Measurements from ENCODE around the gene RGS1. TPM values are rescaled to one million over a fixed set of nuclear protein-coding genes. Genes with fewer than 3 reads are reported as not detected.

Gene RGS1
- total RNA-seq, 2 donors from 2014 or later = not detected

GRCh38 chr1:192592981-192593708 is 17.6 kb downstream of the RGS1 start:
- no peak for TF ChIP-seq CTCF (conservative IDR thresholded peaks at IDR 0.05)
- WGBS, 2 experiments (ENCODE audit: insufficient coverage in 1 of 2, insufficient read length in 1 of 2) = 98% methylated on average over 2 of the region's 2 CpGs; no CpG with 5 or more reads in 1 of the 2 experiments
- H3K4me3 ChIP-seq (ENCODE audit: low read length) = no peak overlapping the region
- H3K27me3 ChIP-seq (ENCODE audit: control insufficient read depth, insufficient read depth, low read length, poor library complexity, severe bottlenecking) = no peaks in the 10 kb centered on the region
- no peaks in the 10 kb centered on the region for H3K9me3 ChIP-seq (ENCODE audit: control insufficient read depth, low read length)
- DNase-seq = no peak
- Mint-ChIP-seq H3K4me3 (no peak overlapping the region), H3K4me1 (no peaks in the 10 kb centered on the region), H3K27me3 (ENCODE audit: insufficient read depth) (no peaks in the 10 kb centered on the region), H3K36me3 (ENCODE audit: low read depth) (no peaks in the 10 kb centered on the region), H3K9me3 (no peaks in the 10 kb centered on the region), H3K27ac (no peak overlapping the region)
- no peaks in the 10 kb centered on the region for H3K36me3 ChIP-seq (ENCODE audit: control insufficient read depth, insufficient read depth, low read length)
- no peak overlapping the region for H3K27ac ChIP-seq (ENCODE audit: low read depth, low read length)
- peaks cover 4% of the 10 kb centered on the region for H3K4me1 ChIP-seq (ENCODE audit: control insufficient read depth, insufficient read depth, low read length)
- H3K9ac ChIP-seq (ENCODE audit: extremely low read depth, low read length, poor library complexity, severe bottlenecking) = no peak overlapping the region

GRCh38 chr1:192595299-192595698 is 19.7 kb downstream of the RGS1 start:
- Histone ChIP-seq H3K27ac (ENCODE audit: low read depth, low read length) (no peak overlapping the region), H3K9ac (ENCODE audit: extremely low read depth, low read length, poor library complexity, severe bottlenecking) (no peak overlapping the region), H3K4me3 (ENCODE audit: low read length) (no peak overlapping the region), H3K36me3 (ENCODE audit: control insufficient read depth, insufficient read depth, low read length) (no peaks in the 10 kb centered on the region), H3K27me3 (ENCODE audit: control insufficient read depth, insufficient read depth, low read length, poor library complexity, severe bottlenecking) (no peaks in the 10 kb centered on the region), H3K4me1 (ENCODE audit: control insufficient read depth, insufficient read depth, low read length) (peaks cover 4% of the 10 kb centered on the region), H3K9me3 (ENCODE audit: control insufficient read depth, low read length) (no peaks in the 10 kb centered on the region)
- Mint-ChIP-seq H3K4me1 (no peaks in the 10 kb centered on the region), H3K4me3 (no peak overlapping the region), H3K27me3 (ENCODE audit: insufficient read depth) (no peaks in the 10 kb centered on the region), H3K9me3 (no peaks in the 10 kb centered on the region), H3K36me3 (ENCODE audit: low read depth) (no peaks in the 10 kb centered on the region), H3K27ac (no peak overlapping the region)
- no peak for DNase-seq
- WGBS, 2 experiments (ENCODE audit: insufficient coverage in 1 of 2, insufficient read length in 1 of 2) = 87% methylated on average over 1 of the region's 3 CpGs; no CpG with 5 or more reads in 1 of the 2 experiments
- no peak for TF ChIP-seq CTCF (conservative IDR thresholded peaks at IDR 0.05)

- Mint-ChIP-seq H3K4me1 (peaks cover 6% of the 10 kb centered on the region), H3K27me3 (ENCODE audit: insufficient read depth) (no peaks in the 10 kb centered on the region), H3K9me3 (no peaks in the 10 kb centered on the region), H3K36me3 (ENCODE audit: low read depth) (no peaks in the 10 kb centered on the region), H3K4me3 (no peak overlapping the region), H3K27ac (no peak overlapping the region)
- 92% methylated on average over 3 of the region's 3 CpGs; no CpG with 5 or more reads in 1 of the 2 experiments for WGBS, 2 experiments (ENCODE audit: insufficient coverage in 1 of 2, insufficient read length in 1 of 2)
- no peak overlapping the region for H3K9ac ChIP-seq (ENCODE audit: extremely low read depth, low read length, poor library complexity, severe bottlenecking)
- no peak overlapping the region for H3K4me3 ChIP-seq (ENCODE audit: low read length)
- H3K27me3 ChIP-seq (ENCODE audit: control insufficient read depth, insufficient read depth, low read length, poor library complexity, severe bottlenecking) = no peaks in the 10 kb centered on the region
- H3K4me1 ChIP-seq (ENCODE audit: control insufficient read depth, insufficient read depth, low read length) = peaks cover 9% of the 10 kb centered on the region
- no peak for DNase-seq
- no peaks in the 10 kb centered on the region for H3K9me3 ChIP-seq (ENCODE audit: control insufficient read depth, low read length)
- no peaks in the 10 kb centered on the region for H3K36me3 ChIP-seq (ENCODE audit: control insufficient read depth, insufficient read depth, low read length)
- no peak for TF ChIP-seq CTCF (conservative IDR thresholded peaks at IDR 0.05)
- no peak overlapping the region for H3K27ac ChIP-seq (ENCODE audit: low read depth, low read length)
Measured at GRCh38 chr1:192598589-192598988, 23.0 kb downstream of the RGS1 start.

Data from endodermal cell (in vitro differentiated cells).